MCF 10A (cell line): ENCODE data around the gene MSI2. TPM values are rescaled to one million over a fixed set of nuclear protein-coding genes. Genes with fewer than 3 reads are reported as not detected.

ENCODE experiments used
- BruUV-seq: library from RNA; stranded (reverse); fragments of 400-500 nt; replicated peaks from 2 replicates; lab custom pipeline; 2021; lab: Mats Ljungman, UMichigan
- CTCF ChIA-PET: fragments of 300-600 bp; sonication (Branson Sonifier 250); formaldehyde crosslinking; extraction: SDS; loops from one replicate; lab custom pipeline; 2021; ENCODE audit warnings: antibody characterized with exemption, inconsistent platforms; lab: Yijun Ruan, JAX
- POLR2A ChIA-PET: fragments of 300-600, 350-650 bp; sonication (Branson Sonifier 250); formaldehyde crosslinking; extraction: SDS; loops from one replicate; lab custom pipeline; 2020; ENCODE audit warnings: antibody characterized with exemption, inconsistent platforms; lab: Yijun Ruan, JAX
- DNase-seq: peaks from one replicate; pipeline ENCODE4 v3.0.0-alpha.2; 2018; ENCODE audit not compliant: unreplicated experiment
- H3K27ac Mint-ChIP-seq: one replicate; pipeline ENCODE4 v1.8.0; 2022; ENCODE audit warnings: mild to moderate bottlenecking, low read depth, mixed read lengths; ENCODE audit not compliant: unreplicated experiment
- H3K27me3 Mint-ChIP-seq: one replicate; pipeline ENCODE4 v1.8.0; 2022; ENCODE audit warnings: mixed read lengths; ENCODE audit not compliant: insufficient read depth, unreplicated experiment
- H3K36me3 Mint-ChIP-seq: one replicate; pipeline ENCODE4 v1.8.0; 2022; ENCODE audit warnings: mild to moderate bottlenecking, moderate library complexity, mixed read lengths; ENCODE audit not compliant: insufficient read depth, unreplicated experiment
- H3K4me1 Mint-ChIP-seq: one replicate; pipeline ENCODE4 v1.8.0; 2022; ENCODE audit warnings: mixed read lengths; ENCODE audit not compliant: insufficient read depth, unreplicated experiment
- H3K4me3 Mint-ChIP-seq: one replicate; pipeline ENCODE4 v1.8.0; 2022; ENCODE audit warnings: mild to moderate bottlenecking, moderate library complexity, mixed read lengths; ENCODE audit not compliant: unreplicated experiment
- H3K9me3 Mint-ChIP-seq: one replicate; pipeline ENCODE4 v1.8.0; 2022; ENCODE audit warnings: mixed read lengths; ENCODE audit not compliant: unreplicated experiment
- CTCF ChIP-seq: fragments of 200-600 bp; IDR thresholded peaks from one replicate; pipeline ENCODE4 v1.8.0; 2022; ENCODE audit warnings: antibody characterized with exemption, mild to moderate bottlenecking; ENCODE audit not compliant: unreplicated experiment
- intact Hi-C: fragments of 100-400 bp; cut with micrococcal nuclease; formaldehyde crosslinking; loops from 2 replicates; pipeline ENCODE4 v1.14.1; 2022
- total RNA-seq: library from RNA; stranded (reverse); gene quantifications from 2 replicates; pipeline ENCODE4 v1.2.3, GENCODE V29; 2022

The MSI2 gene
- total RNA-seq, 1 experiment from 2014 or later, result 60.6 TPM

GRCh38 chr17:57317079-57317478 lies 60.8 kb downstream of the MSI2 start:
- ChIA-PET CTCF (interaction anchor here (0.5 to 0.7 kb wide), 2 partner anchors 8 to 10 kb away, joined by 3 read pairs; no protein-coding TSS in a partner anchor), POLR2A (no interaction called here)
- intact Hi-C loops, result no loop called here
- Mint-ChIP-seq H3K27ac (no peak overlapping the region), H3K36me3 (peaks cover 24% of the 10 kb centered on the region), H3K4me1 (no peaks in the 10 kb centered on the region), H3K27me3 (no peaks in the 10 kb centered on the region), H3K9me3 (no peaks in the 10 kb centered on the region), H3K4me3 (no peak overlapping the region)
- no peak for DNase-seq
- no TSS peak for BruUV-seq
- no peak for TF ChIP-seq CTCF

GRCh38 chr17:57318913-57319312 lies 62.6 kb downstream of the MSI2 start:
- H3K9me3 Mint-ChIP-seq, result no peaks in the 10 kb centered on the region
- H3K27me3 Mint-ChIP-seq, result no peaks in the 10 kb centered on the region

GRCh38 chr17:57319806-57320205 lies 63.5 kb downstream of the MSI2 start:
- H3K27me3 Mint-ChIP-seq, result no peaks in the 10 kb centered on the region
- POLR2A ChIA-PET, result no interaction called here
- BruUV-seq, result no TSS peak
- no peak overlapping the region for H3K4me3 Mint-ChIP-seq
- H3K9me3 Mint-ChIP-seq, result no peaks in the 10 kb centered on the region
- intact Hi-C loops, result no loop called here
- peaks cover 30% of the 10 kb centered on the region for H3K36me3 Mint-ChIP-seq
- no peaks in the 10 kb centered on the region for H3K4me1 Mint-ChIP-seq
- TF ChIP-seq CTCF, result no peak
- CTCF ChIA-PET, result no interaction called here
- H3K27ac Mint-ChIP-seq, result no peak overlapping the region
- no peak for DNase-seq

More at GRCh38 chr17:57318913-57319312, 62.6 kb downstream of the MSI2 start:
- Mint-ChIP-seq H3K36me3 (peaks cover 24% of the 10 kb centered on the region), H3K4me1 (no peaks in the 10 kb centered on the region), H3K27ac (no peak overlapping the region), H3K4me3 (no peak overlapping the region)
- no peak for TF ChIP-seq CTCF
- intact Hi-C loops, result no loop called here
- POLR2A ChIA-PET, result interaction anchor here (1.3 kb wide), 1 partner anchor 26 kb away, joined by 3 read pairs; no protein-coding TSS in a partner anchor
- CTCF ChIA-PET, result no interaction called here
- BruUV-seq, result no TSS peak
- DNase-seq, result no peak

GRCh38 chr17:57323391-57323790 lies 67.1 kb downstream of the MSI2 start:
- no peaks in the 10 kb centered on the region for H3K4me1 Mint-ChIP-seq
- intact Hi-C loops, result no loop called here
- H3K9me3 Mint-ChIP-seq, result no peaks in the 10 kb centered on the region
- BruUV-seq, result no TSS peak
- no peaks in the 10 kb centered on the region for H3K27me3 Mint-ChIP-seq
- no peak for DNase-seq
- H3K4me3 Mint-ChIP-seq, result no peak overlapping the region
- ChIA-PET CTCF (interaction anchor here (0.6 kb wide), 1 partner anchor 8 kb away, joined by 3 read pairs; no protein-coding TSS in a partner anchor), POLR2A (interaction anchor here (1.1 kb wide), 1 partner anchor 42 kb away, joined by 3 read pairs; no protein-coding TSS in a partner anchor)
- H3K27ac Mint-ChIP-seq, result no peak overlapping the region
- peaks cover 32% of the 10 kb centered on the region for H3K36me3 Mint-ChIP-seq
- no peak for TF ChIP-seq CTCF
